GM21723 (cell line): ENCODE results near the gene ANXA7.

ENCODE experiments used
- ATAC-seq: cut with Tn5 transposase; IDR thresholded peaks from one replicate; pipeline ENCODE4 v1.9.1; 2021; ENCODE audit warnings: mild to moderate bottlenecking, moderate library complexity; ENCODE audit not compliant: unreplicated experiment

Gene ANXA7

GRCh38 chr10:73413528-73414229, at the start of gene ANXA7:
TSS of gene ANXA7 (minus strand) at chr10:73414058. CDS start at chr10:73400856, 13,202 bp downstream.
- ATAC-seq = peak; percentile 91

GRCh38 chr10:73460897-73461296, 47.0 kb upstream of the ANXA7 start:
- ATAC-seq = no peak

- no peak for ATAC-seq
These were observed 45.9 kb upstream of the ANXA7 start for GRCh38 chr10:73459683-73460314.

GRCh38 chr10:73456187-73456890, 42.5 kb upstream of the ANXA7 start:
- no peak for ATAC-seq

- ATAC-seq = no peak
These were observed 35.3 kb upstream of the ANXA7 start for GRCh38 chr10:73449113-73449512.

- ATAC-seq = no peak
These were observed 34.5 kb upstream of the ANXA7 start for GRCh38 chr10:73448384-73448783.

- no peak for ATAC-seq
These were observed 33.1 kb upstream of the ANXA7 start for GRCh38 chr10:73446926-73447325.

GRCh38 chr10:73444457-73444856, 30.6 kb upstream of the ANXA7 start:
- no peak for ATAC-seq

GRCh38 chr10:73439605-73440312, 25.9 kb upstream of the ANXA7 start:
- no peak for ATAC-seq

- ATAC-seq = no peak
These were observed 25.2 kb upstream of the ANXA7 start for GRCh38 chr10:73439055-73439454.

- no peak for ATAC-seq
These were observed 19.6 kb upstream of the ANXA7 start, which contains the start of gene MSS51 for GRCh38 chr10:73433538-73433867. TSS of gene MSS51 (minus strand) at chr10:73433561. CDS start at chr10:73428284, 5,277 bp downstream.

- ATAC-seq = no peak
These were observed 19.0 kb upstream of the ANXA7 start for GRCh38 chr10:73432646-73433537.

- ATAC-seq = no peak
These were observed 12.5 kb upstream of the ANXA7 start for GRCh38 chr10:73426318-73426717.

GRCh38 chr10:73424478-73424877, 10.6 kb upstream of the ANXA7 start:
- ATAC-seq = no peak

- no peak for ATAC-seq
These were observed 9.5 kb upstream of the ANXA7 start for GRCh38 chr10:73423309-73423708.

- no peak for ATAC-seq
These were observed 2.7 kb upstream of the ANXA7 start for GRCh38 chr10:73416571-73416970.

- peak; percentile 35 for ATAC-seq
These were observed 530 bp upstream of the ANXA7 start for GRCh38 chr10:73414230-73414945.

- ATAC-seq = peak; percentile 37
These were observed 740 bp downstream of the ANXA7 start for GRCh38 chr10:73413108-73413527.

GRCh38 chr10:73410897-73411296, 3.0 kb downstream of the ANXA7 start:
- no peak for ATAC-seq
